Mesenchymal stem cell (in vitro differentiated cells and primary cell): Measurements from ENCODE around the gene STAC2. TPM values are rescaled to one million over a fixed set of nuclear protein-coding genes. Genes with fewer than 3 reads are reported as not detected.

ENCODE experiments used
- DNase-seq: peaks from one replicate; pipeline ENCODE4 v3.0.0-alpha.2; 2013
- H2AFZ ChIP-seq: one replicate; pipeline ENCODE4 v1.6.1; 2013; ENCODE audit warnings: low read depth, mild to moderate bottlenecking, control low read depth, inconsistent platforms, low read length, moderate library complexity
- H2AK5ac ChIP-seq: 2 replicates; pipeline ENCODE4 v1.6.1; 2013; ENCODE audit warnings: low read length, moderate library complexity, mild to moderate bottlenecking, inconsistent platforms; ENCODE audit not compliant: severe bottlenecking
- H2BK120ac ChIP-seq: one replicate; pipeline ENCODE4 v1.6.1; 2013; ENCODE audit warnings: low read depth, mild to moderate bottlenecking, inconsistent platforms, low read length, moderate library complexity
- H2BK12ac ChIP-seq, 2 experiments: one replicate each; pipeline ENCODE4 v1.6.1; 2013; ENCODE audit warnings: inconsistent platforms in 2 of 2, low read length in 2 of 2, mild to moderate bottlenecking in 2 of 2, moderate library complexity in 2 of 2, control low read depth in 1 of 2
- H2BK15ac ChIP-seq: one replicate; pipeline ENCODE4 v1.6.1; 2013; ENCODE audit warnings: mild to moderate bottlenecking, low read depth, inconsistent platforms; ENCODE audit not compliant: poor library complexity, severe bottlenecking
- H2BK5ac ChIP-seq: 2 replicates; pipeline ENCODE4 v1.6.1; 2013; ENCODE audit warnings: low read depth, mild to moderate bottlenecking, low read length, control low read depth, inconsistent platforms; ENCODE audit not compliant: poor library complexity, severe bottlenecking
- H3K14ac ChIP-seq, 2 experiments: one replicate each; pipeline ENCODE4 v1.6.1; 2013; ENCODE audit warnings: inconsistent platforms in 2 of 2, low read length in 2 of 2, control low read depth in 1 of 2, mild to moderate bottlenecking in 1 of 2, moderate library complexity in 1 of 2
- H3K18ac ChIP-seq, 2 experiments: one replicate each; pipeline ENCODE4 v1.6.1; 2013; ENCODE audit warnings: inconsistent platforms in 2 of 2, low read length in 2 of 2, control low read depth in 1 of 2, low read depth in 1 of 2, mild to moderate bottlenecking in 1 of 2
- H3K23ac ChIP-seq, 2 experiments: one replicate each; pipeline ENCODE4 v1.6.1; 2013; ENCODE audit warnings: inconsistent platforms in 2 of 2, low read length in 2 of 2, mild to moderate bottlenecking in 2 of 2, moderate library complexity in 2 of 2, control low read depth in 1 of 2
- H3K27ac ChIP-seq: 2 replicates; pipeline ENCODE4 v1.5.1; 2013; ENCODE audit warnings: mild to moderate bottlenecking, moderate library complexity, low read length, control low read depth, inconsistent platforms; ENCODE audit not compliant: poor library complexity, severe bottlenecking
- H3K27me3 ChIP-seq, 2 experiments: 2 replicates each; pipeline versions ENCODE4 v1.6.1 to v1.7.0; 2013; ENCODE audit warnings: low read length in 2 of 2, mild to moderate bottlenecking in 2 of 2, moderate library complexity in 2 of 2, control low read depth in 1 of 2, inconsistent platforms in 1 of 2; ENCODE audit not compliant: control insufficient read depth in 1 of 2, insufficient read depth in 1 of 2
- H3K36me3 ChIP-seq, 2 experiments: 2 replicates each; pipeline versions ENCODE4 v1.6.1 to v1.7.0; 2013; ENCODE audit warnings: low read length in 2 of 2, control low read depth in 1 of 2, inconsistent platforms in 1 of 2, low read depth in 1 of 2, mild to moderate bottlenecking in 1 of 2; ENCODE audit not compliant: insufficient read depth in 2 of 2, control insufficient read depth in 1 of 2
- H3K4ac ChIP-seq, 2 experiments: one replicate each; pipeline ENCODE4 v1.6.1; 2013; ENCODE audit warnings: inconsistent platforms in 2 of 2, low read length in 2 of 2, mild to moderate bottlenecking in 2 of 2, moderate library complexity in 2 of 2, control low read depth in 1 of 2, low read depth in 1 of 2
- H3K4me1 ChIP-seq: 2 replicates; pipeline ENCODE4 v1.6.1; 2013; ENCODE audit warnings: low read depth, low read length, control low read depth; ENCODE audit not compliant: control insufficient read depth, insufficient read depth
- H3K4me2 ChIP-seq: 2 replicates; pipeline ENCODE4 v1.6.1; 2013; ENCODE audit warnings: low read length, mild to moderate bottlenecking, inconsistent platforms; ENCODE audit not compliant: poor library complexity, severe bottlenecking
- H3K4me3 ChIP-seq, 2 experiments: 2 replicates each; pipeline versions ENCODE4 v1.5.1 to v1.7.0; 2013; ENCODE audit warnings: low read length in 2 of 2, mild to moderate bottlenecking in 2 of 2, control low read depth in 1 of 2, low read depth in 1 of 2; ENCODE audit not compliant: insufficient read depth in 1 of 2
- H3K79me1 ChIP-seq: replicated peaks from 2 replicates; pipeline ENCODE4 v1.6.1; 2013; ENCODE audit warnings: mild to moderate bottlenecking, control low read depth, low read length, inconsistent platforms; ENCODE audit not compliant: poor library complexity, severe bottlenecking
- H3K9ac ChIP-seq: 2 replicates; pipeline ENCODE4 v1.7.0; 2013; ENCODE audit warnings: mild to moderate bottlenecking, low read length, moderate library complexity
- H3K9me3 ChIP-seq: 2 replicates; pipeline ENCODE4 v1.7.0; 2013; ENCODE audit warnings: mild to moderate bottlenecking, low read length; ENCODE audit not compliant: control insufficient read depth
- H4K8ac ChIP-seq: one replicate; pipeline ENCODE4 v1.6.1; 2013; ENCODE audit warnings: inconsistent platforms, mild to moderate bottlenecking, low read length, moderate library complexity
- H4K91ac ChIP-seq: one replicate; pipeline ENCODE4 v1.6.1; 2013; ENCODE audit warnings: mild to moderate bottlenecking, low read length, inconsistent platforms
- WGBS: methylation state at CpG from one replicate; pipeline ENCODE4 v1.1.7; 2013; ENCODE audit warnings: mixed read lengths; 5-methylcytosine and 5-hydroxymethylcytosine counted together
- polyA plus RNA-seq, 2 experiments: library from polyadenylated mRNA; stranded (reverse); fragments of 200-250 nt; gene quantifications; one replicate each; pipeline ENCODE4 v1.2.3, GENCODE V29; 2013

STAC2 gene, protein sequence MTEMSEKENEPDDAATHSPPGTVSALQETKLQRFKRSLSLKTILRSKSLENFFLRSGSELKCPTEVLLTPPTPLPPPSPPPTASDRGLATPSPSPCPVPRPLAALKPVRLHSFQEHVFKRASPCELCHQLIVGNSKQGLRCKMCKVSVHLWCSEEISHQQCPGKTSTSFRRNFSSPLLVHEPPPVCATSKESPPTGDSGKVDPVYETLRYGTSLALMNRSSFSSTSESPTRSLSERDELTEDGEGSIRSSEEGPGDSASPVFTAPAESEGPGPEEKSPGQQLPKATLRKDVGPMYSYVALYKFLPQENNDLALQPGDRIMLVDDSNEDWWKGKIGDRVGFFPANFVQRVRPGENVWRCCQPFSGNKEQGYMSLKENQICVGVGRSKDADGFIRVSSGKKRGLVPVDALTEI
- 0.01 TPM for polyA plus RNA-seq (2013, experiment 1 of 2)
- 0.01 TPM for polyA plus RNA-seq (2013, experiment 2 of 2)

DNA sequence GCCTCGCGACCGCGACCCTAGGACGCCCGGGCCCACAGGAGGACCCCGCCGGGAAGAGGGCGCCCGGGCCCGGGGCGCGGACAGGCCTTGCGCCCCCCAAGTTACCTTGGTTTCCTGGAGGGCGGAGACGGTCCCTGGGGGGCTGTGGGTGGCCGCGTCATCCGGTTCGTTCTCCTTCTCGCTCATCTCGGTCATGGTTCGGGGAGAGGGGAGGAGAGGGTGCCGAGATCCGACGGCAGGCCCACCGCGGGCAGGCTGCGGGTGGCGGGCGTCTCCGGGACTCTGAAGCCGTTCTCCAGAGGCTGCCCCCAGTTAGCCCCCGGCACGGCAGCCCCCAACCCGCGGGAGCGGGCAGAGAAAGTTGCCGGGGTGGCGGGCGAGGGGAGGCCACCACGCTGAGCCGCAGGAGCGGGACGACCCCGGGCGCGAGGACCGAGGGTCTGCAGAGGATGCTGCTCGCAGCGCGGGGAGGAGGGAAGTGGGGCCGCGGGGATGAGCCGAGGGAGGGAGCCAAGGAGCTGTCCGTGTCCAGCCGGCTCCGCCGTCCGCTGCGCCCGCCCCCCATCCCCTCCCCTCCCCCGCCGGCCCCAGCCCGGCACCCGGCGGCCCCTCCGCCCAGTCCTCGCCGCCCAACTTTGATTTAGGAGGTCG is at the start of gene STAC2:
Gene STAC2 (minus strand): TSS at position 638 of the 651 bp plus-strand sequence. CDS start 443 bp downstream, at position 195.
- no peaks in the 10 kb centered on the region for H3K9me3 ChIP-seq
- H2BK15ac ChIP-seq: no peak within 1 kb of the TSS
- H4K8ac ChIP-seq: no peak within 1 kb of the TSS
- H3K36me3 ChIP-seq: no peaks in the 10 kb centered on the region
- H3K9ac ChIP-seq: no peak within 1 kb of the TSS
- no peak within 1 kb of the TSS for H3K18ac ChIP-seq
- H3K23ac ChIP-seq: no peak within 1 kb of the TSS
- no peaks in the 10 kb centered on the region for H3K79me1 ChIP-seq
- WGBS: 3% methylated on average over 37 of the region's 71 CpGs
- H2AK5ac ChIP-seq: no peak within 1 kb of the TSS
- H3K27me3 ChIP-seq: peaks cover 35 to 56% of the 10 kb centered on the region in 2 experiments
- no peak within 1 kb of the TSS for H4K91ac ChIP-seq
- H3K27ac ChIP-seq: no peak within 1 kb of the TSS
- no peak within 1 kb of the TSS for H2BK5ac ChIP-seq
- no peak within 1 kb of the TSS for H3K4ac ChIP-seq
- no peak within 1 kb of the TSS for H2BK12ac ChIP-seq
- no peak within 1 kb of the TSS for H2AFZ ChIP-seq
- no peak within 1 kb of the TSS for H3K14ac ChIP-seq
- peak within 1 kb of the TSS; percentile 62 for H3K4me2 ChIP-seq
- no peak within 1 kb of the TSS for H2BK120ac ChIP-seq
- DNase-seq: no peak
- peak within 1 kb of the TSS; percentile 19 to 72 for H3K4me3 ChIP-seq
- H3K4me1 ChIP-seq: peaks cover 16% of the 10 kb centered on the region

DNA sequence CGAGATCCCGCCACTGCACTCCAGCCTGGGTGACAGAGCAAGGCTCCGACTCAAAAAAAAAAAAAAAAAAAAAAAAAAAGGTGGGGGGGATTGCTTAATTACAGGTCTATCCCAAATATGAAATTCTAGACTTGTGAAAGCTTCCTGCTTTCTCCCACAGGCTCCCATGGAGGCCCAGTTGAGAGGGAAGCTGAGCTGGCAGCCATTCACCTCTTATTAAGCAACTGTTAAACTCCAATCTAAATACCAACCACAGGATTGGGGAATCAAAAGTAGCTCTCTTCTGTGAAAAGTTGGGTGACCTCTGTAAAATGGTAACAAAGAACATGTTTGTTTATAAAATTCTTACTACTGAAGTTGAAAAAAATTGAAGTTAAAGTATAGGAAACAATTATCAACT is 45.8 kb upstream of the STAC2 start:
- no peak overlapping the region for H2AK5ac ChIP-seq
- H3K4ac ChIP-seq: no peak overlapping the region
- H3K9me3 ChIP-seq: no peaks in the 10 kb centered on the region
- H3K4me3 ChIP-seq: no peak overlapping the region
- no peak overlapping the region for H3K4me2 ChIP-seq
- H2AFZ ChIP-seq: no peak overlapping the region
- no peaks in the 10 kb centered on the region for H3K27me3 ChIP-seq
- no peak overlapping the region for H2BK120ac ChIP-seq
- H2BK5ac ChIP-seq: no peak overlapping the region
- no peaks in the 10 kb centered on the region for H3K79me1 ChIP-seq
- no CpG with 5 or more reads among the region's 3 CpGs for WGBS
- H3K23ac ChIP-seq: no peak overlapping the region
- H2BK12ac ChIP-seq: no peak overlapping the region
- H3K4me1 ChIP-seq: no peaks in the 10 kb centered on the region
- H3K9ac ChIP-seq: no peak overlapping the region
- H3K36me3 ChIP-seq: peaks cover 22 to 66% of the 10 kb centered on the region in 2 experiments
- no peak overlapping the region for H4K8ac ChIP-seq
- H2BK15ac ChIP-seq: no peak overlapping the region
- no peak overlapping the region for H4K91ac ChIP-seq
- DNase-seq: no peak
- H3K27ac ChIP-seq: no peak overlapping the region
- no peak overlapping the region for H3K14ac ChIP-seq
- H3K18ac ChIP-seq: no peak overlapping the region

DNA sequence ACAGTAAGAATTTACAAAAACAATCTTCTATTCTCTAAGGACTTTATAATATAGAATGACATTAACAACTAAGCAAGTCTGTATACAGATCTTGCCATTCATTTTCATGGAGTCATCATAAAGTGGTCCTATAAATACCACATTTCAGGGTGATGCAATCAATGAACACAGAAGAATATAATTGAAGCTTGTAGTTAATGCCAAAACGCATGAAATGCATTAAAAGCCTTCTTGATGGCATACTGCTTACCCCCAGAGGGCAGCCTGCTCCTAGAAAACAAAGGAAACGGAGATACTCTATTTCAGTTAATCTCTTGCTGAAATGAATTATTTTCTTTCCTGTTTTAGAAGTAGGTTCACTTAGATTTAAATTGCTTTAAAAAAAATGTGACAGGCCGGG is 45.2 kb upstream of the STAC2 start:
- Histone ChIP-seq H3K4me3 (no peak overlapping the region), H3K9me3 (no peaks in the 10 kb centered on the region), H2BK120ac (no peak overlapping the region), H4K8ac (no peak overlapping the region), H3K4me1 (no peaks in the 10 kb centered on the region), H2BK5ac (no peak overlapping the region), H3K79me1 (no peaks in the 10 kb centered on the region), H2AFZ (no peak overlapping the region), H3K14ac (no peak overlapping the region), H3K4me2 (no peak overlapping the region), H3K36me3 (peaks cover 22 to 69% of the 10 kb centered on the region in 2 experiments), H3K23ac (no peak overlapping the region), H2BK12ac (no peak overlapping the region), H2AK5ac (no peak overlapping the region), H3K27me3 (no peaks in the 10 kb centered on the region), H3K4ac (no peak overlapping the region), H3K27ac (no peak overlapping the region), H2BK15ac (no peak overlapping the region), H3K18ac (no peak overlapping the region), H4K91ac (no peak overlapping the region), H3K9ac (peak overlapping the region; percentile 60)
- 81% methylated on average over 2 of the region's 3 CpGs for WGBS
- DNase-seq: peak; percentile 51

DNA sequence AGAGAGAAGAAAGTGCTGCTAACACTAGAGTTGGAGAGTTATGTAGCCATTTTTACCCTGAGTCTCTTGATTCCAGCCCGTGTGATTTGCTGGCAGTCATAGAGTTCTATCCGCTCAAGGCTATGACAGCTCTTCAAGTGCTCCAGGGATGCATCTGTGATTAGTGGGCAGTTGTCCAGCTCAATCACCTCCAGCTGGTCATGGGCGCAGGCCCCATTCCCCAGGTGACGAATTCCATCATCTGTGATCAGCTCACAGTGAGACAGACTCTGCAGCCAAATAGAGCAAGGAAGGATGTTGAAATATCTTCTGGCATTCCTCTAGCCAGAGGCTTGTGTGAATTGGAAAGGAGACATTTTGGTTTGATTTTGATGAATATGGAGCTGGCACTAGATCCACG is 38.4 kb upstream of the STAC2 start:
- H2BK5ac ChIP-seq: no peak overlapping the region
- H3K36me3 ChIP-seq: peaks cover 40 to 85% of the 10 kb centered on the region in 2 experiments
- 95% methylated on average over 5 of the region's 5 CpGs for WGBS
- H4K8ac ChIP-seq: no peak overlapping the region
- H2AK5ac ChIP-seq: no peak overlapping the region
- no peak overlapping the region for H3K4ac ChIP-seq
- H3K9ac ChIP-seq: peak overlapping the region; percentile 49
- H3K79me1 ChIP-seq: no peaks in the 10 kb centered on the region
- DNase-seq: no peak
- H3K27ac ChIP-seq: no peak overlapping the region
- no peak overlapping the region for H2BK12ac ChIP-seq
- H3K27me3 ChIP-seq: no peaks in the 10 kb centered on the region
- no peak overlapping the region for H2BK120ac ChIP-seq
- H3K23ac ChIP-seq: no peak overlapping the region
- H3K4me1 ChIP-seq: no peaks in the 10 kb centered on the region
- no peak overlapping the region for H2BK15ac ChIP-seq
- H3K18ac ChIP-seq: no peak overlapping the region
- H3K9me3 ChIP-seq: no peaks in the 10 kb centered on the region
- H3K4me2 ChIP-seq: no peak overlapping the region
- no peak overlapping the region for H3K4me3 ChIP-seq
- H2AFZ ChIP-seq: no peak overlapping the region
- no peak overlapping the region for H4K91ac ChIP-seq
- H3K14ac ChIP-seq: no peak overlapping the region
